H1 (cell line): ENCODE results near the gene MORC1. TPM values are rescaled to one million over a fixed set of nuclear protein-coding genes. Genes with fewer than 3 reads are reported as not detected.

ENCODE experiments used
- CTCF ChIA-PET: fragments of 300-600 bp; sonication (Branson Sonifier 250); formaldehyde crosslinking; loops from one replicate; lab custom pipeline; 2021; ENCODE audit not compliant: partially characterized antibody; lab: Charles Lee
- POLR2A ChIA-PET: fragments of 300-600 bp; sonication (Branson Sonifier 250); formaldehyde crosslinking; loops from one replicate; lab custom pipeline; 2021; ENCODE audit warnings: inconsistent platforms; ENCODE audit not compliant: partially characterized antibody; lab: Charles Lee
- DNase-seq, 2 experiments: peaks; one replicate each; pipeline versions ENCODE4 v3.0.0 to v3.0.0-alpha.2; 2010 to 2022; ENCODE audit warnings: low spot score in 2 of 2, low read depth in 1 of 2, mixed read lengths in 1 of 2
- FAIRE-seq: peaks from 2 replicates; lab custom pipeline; 2011; peaks lifted over from hg19 to GRCh38; lab: Jason Lieb, UNC
- H2AFZ ChIP-seq: 2 replicates; pipeline ENCODE4 v1.8.1; 2012; ENCODE audit warnings: low read length, inconsistent platforms
- H2AK5ac ChIP-seq: 2 replicates; pipeline ENCODE4 v1.6.1; 2013; ENCODE audit warnings: low read depth, low read length
- H2BK120ac ChIP-seq: replicated peaks from 2 replicates; pipeline ENCODE3; 2013; ENCODE audit warnings: low read depth, low read length, inconsistent platforms
- H2BK12ac ChIP-seq: 2 replicates; pipeline ENCODE4 v1.6.1; 2013; ENCODE audit warnings: low read depth, low read length
- H2BK15ac ChIP-seq: 2 replicates; pipeline ENCODE4 v1.6.1; 2013; ENCODE audit warnings: low read length
- H2BK20ac ChIP-seq: 2 replicates; pipeline ENCODE4 v1.6.1; 2013; ENCODE audit warnings: low read length
- H2BK5ac ChIP-seq: 2 replicates; pipeline ENCODE4 v1.6.1; 2013; ENCODE audit warnings: low read depth, low read length
- H3K14ac ChIP-seq: 2 replicates; pipeline ENCODE4 v1.6.1; 2013; ENCODE audit warnings: inconsistent platforms; ENCODE audit not compliant: insufficient read length
- H3K18ac ChIP-seq: 2 replicates; pipeline ENCODE4 v1.6.1; 2013; ENCODE audit warnings: low read length; ENCODE audit errors: extremely low read depth
- H3K23ac ChIP-seq: 2 replicates; pipeline ENCODE4 v1.6.1; 2013; ENCODE audit warnings: inconsistent platforms; ENCODE audit not compliant: insufficient read length
- H3K23me2 ChIP-seq: 2 replicates; pipeline ENCODE4 v1.6.1; 2013; ENCODE audit warnings: low read depth, low read length
- H3K27ac ChIP-seq: 2 replicates; pipeline ENCODE4 v1.6.1; 2011; ENCODE audit warnings: low read depth, low read length, inconsistent platforms
- H3K27me3 ChIP-seq, 4 experiments: replicated peaks in 1 of 4; 1 replicate in 1 of 4; 2 replicates in 3 of 4; pipeline versions ENCODE4 v1.6.1 to v1.8.1; 2011 to 2013; ENCODE audit warnings: low read length in 3 of 4, mild to moderate bottlenecking in 3 of 4, inconsistent platforms in 2 of 4, mixed read lengths in 2 of 4, moderate library complexity in 1 of 4; ENCODE audit not compliant: control insufficient read depth in 3 of 4, insufficient read depth in 3 of 4; ENCODE audit errors: extremely low read depth in 1 of 4
- H3K36me3 ChIP-seq, 4 experiments: 2 replicates each; pipeline versions ENCODE4 v1.6.1 to v1.8.1; 2011 to 2013; ENCODE audit warnings: mild to moderate bottlenecking in 4 of 4, low read length in 3 of 4, moderate library complexity in 2 of 4, control low read depth in 1 of 4, inconsistent platforms in 1 of 4; ENCODE audit not compliant: insufficient read depth in 4 of 4, control insufficient read depth in 2 of 4
- H3K4ac ChIP-seq: replicated peaks from 2 replicates; pipeline ENCODE3; 2013; ENCODE audit warnings: low read length, low read depth, mixed read lengths, inconsistent platforms; ENCODE audit not compliant: insufficient read length
- H3K4me1 ChIP-seq, 4 experiments: replicated peaks in 1 of 4; 1 replicate in 1 of 4; 2 replicates in 3 of 4; pipeline versions ENCODE4 v1.6.1 to v1.8.1; 2011 to 2013; ENCODE audit warnings: low read length in 3 of 4, inconsistent platforms in 2 of 4, mixed read lengths in 1 of 4; ENCODE audit not compliant: insufficient read depth in 4 of 4, control insufficient read depth in 3 of 4
- H3K4me2 ChIP-seq, 2 experiments: 2 replicates each; pipeline versions ENCODE4 v1.6.1 to v1.8.1; 2011 to 2013; ENCODE audit warnings: low read depth in 2 of 2, low read length in 2 of 2, control low read depth in 1 of 2, inconsistent platforms in 1 of 2, mild to moderate bottlenecking in 1 of 2; ENCODE audit not compliant: insufficient read depth in 1 of 2
- H3K4me3 ChIP-seq, 4 experiments: fragments of 200-600, 300-600 bp in 1 of 4; sonication (generic), shearing (Covaris generic), sonication (Bioruptor Twin) in 1 of 4; 2 replicates each; pipeline versions ENCODE4 v1.5.1 to v1.8.1; 2011 to 2016; ENCODE audit warnings: low read length in 4 of 4, low read depth in 3 of 4, control low read depth in 2 of 4, inconsistent platforms in 2 of 4, mild to moderate bottlenecking in 2 of 4, mixed read lengths in 1 of 4, moderate library complexity in 1 of 4; ENCODE audit not compliant: insufficient read depth in 2 of 4; ENCODE audit errors: extremely low read depth in 1 of 4
- H3K56ac ChIP-seq: replicated peaks from 2 replicates; pipeline ENCODE3; 2013; ENCODE audit warnings: low read depth, mild to moderate bottlenecking, mixed read lengths, low read length, inconsistent platforms; ENCODE audit not compliant: insufficient read length
- H3K79me1 ChIP-seq: 2 replicates; pipeline ENCODE4 v1.6.1; 2013; ENCODE audit warnings: low read depth, low read length, control low read depth
- H3K79me2 ChIP-seq, 2 experiments: 2 replicates each; pipeline versions ENCODE4 v1.6.1 to v1.8.1; 2012 to 2013; ENCODE audit warnings: low read length in 2 of 2, mild to moderate bottlenecking in 2 of 2, inconsistent platforms in 1 of 2; ENCODE audit not compliant: insufficient read depth in 2 of 2, control insufficient read depth in 1 of 2
- H3K9ac ChIP-seq, 4 experiments: replicated peaks in 1 of 4; 1 replicate in 1 of 4; 2 replicates in 3 of 4; pipeline versions ENCODE4 v1.6.1 to v1.8.1; 2011 to 2013; ENCODE audit warnings: low read depth in 3 of 4, low read length in 3 of 4, control low read depth in 2 of 4, mild to moderate bottlenecking in 2 of 4, moderate library complexity in 2 of 4, inconsistent platforms in 1 of 4; ENCODE audit errors: extremely low read depth in 1 of 4
- H3K9me3 ChIP-seq, 2 experiments: 2 replicates each; pipeline versions ENCODE4 v1.6.1 to v1.8.1; 2012 to 2013; ENCODE audit warnings: mild to moderate bottlenecking in 2 of 2, moderate library complexity in 2 of 2, control low read depth in 1 of 2, inconsistent platforms in 1 of 2, low read depth in 1 of 2, low read length in 1 of 2, mixed read lengths in 1 of 2; ENCODE audit not compliant: insufficient read depth in 2 of 2
- H4K20me1 ChIP-seq, 2 experiments: replicated peaks in 1 of 2; 2 replicates each; pipeline versions ENCODE3 to v1.8.1; 2011 to 2013; ENCODE audit warnings: inconsistent platforms in 2 of 2, low read length in 2 of 2, mild to moderate bottlenecking in 1 of 2; ENCODE audit not compliant: insufficient read depth in 2 of 2, control insufficient read depth in 1 of 2
- H4K5ac ChIP-seq: 2 replicates; pipeline ENCODE4 v1.6.1; 2013; ENCODE audit warnings: low read length, low read depth, mixed read lengths, inconsistent platforms; ENCODE audit not compliant: insufficient read length
- H4K8ac ChIP-seq: 2 replicates; pipeline ENCODE4 v1.8.0; 2013; ENCODE audit warnings: mild to moderate bottlenecking, moderate library complexity, low read length, inconsistent platforms; ENCODE audit not compliant: insufficient read depth; ENCODE audit errors: extremely low read depth
- H4K91ac ChIP-seq: replicated peaks from 2 replicates; pipeline ENCODE3; 2013; ENCODE audit warnings: low read length, mixed read lengths, inconsistent platforms; ENCODE audit not compliant: insufficient read length
- ASH2L ChIP-seq: fragments of 200-600, 300-600 bp; sonication (generic); IDR thresholded peaks from one replicate; pipeline ENCODE4 v1.7.1; 2017; ENCODE audit warnings: low read length
- CBX5 ChIP-seq: fragments of 300-800, 300-1000 bp; sonication (generic); IDR thresholded peaks from 2 replicates; pipeline ENCODE4 v1.7.1; 2016; ENCODE audit warnings: antibody characterized with exemption, low read length, low read depth
- CHD1 ChIP-seq: IDR thresholded peaks from 2 replicates; pipeline ENCODE4 v1.6.1; 2012; ENCODE audit warnings: low read depth, low read length, improper control_type of control experiment
- EGR1 ChIP-seq: IDR thresholded peaks from 2 replicates; pipeline ENCODE4 v1.6.1; 2011; ENCODE audit warnings: low read depth, low read length, borderline replicate concordance
- EZH2 ChIP-seq: fragments of 200-600 bp; sonication (generic); IDR thresholded peaks from 2 replicates; pipeline ENCODE4 v1.7.1; 2012; ENCODE audit warnings: low read depth, mild to moderate bottlenecking, moderate library complexity, low read length, inconsistent platforms; ENCODE audit not compliant: severe bottlenecking
- SAP30 ChIP-seq: fragments of 300-600 bp; sonication (generic); IDR thresholded peaks from 2 replicates; pipeline ENCODE4 v1.7.1; 2012; ENCODE audit warnings: low read length, moderate library complexity, mild to moderate bottlenecking, inconsistent platforms; ENCODE audit not compliant: insufficient read depth, insufficient replicate concordance
- SIN3A ChIP-seq, 2 experiments: IDR thresholded peaks in 1 of 2; conservative IDR thresholded peaks in 1 of 2; 2 replicates each; pipeline ENCODE4 v1.6.1; 2011 to 2012; ENCODE audit warnings: low read length in 2 of 2, improper control_type of control experiment in 1 of 2, low read depth in 1 of 2, mild to moderate bottlenecking in 1 of 2
- polyA plus RNA-seq, 7 experiments: library from polyadenylated mRNA; depleted of rRNA in 3 of 7; stranded (reverse) in 5 of 7; unstranded in 2 of 7; fragments of >200 nt in 5 of 7; fragments of 200-250 nt in 2 of 7; gene quantifications; 1 replicate in 5 of 7; 2 replicates in 1 of 7; 4 replicates in 1 of 7; pipeline versions ENCODE4 v1.2.1 to v1.2.3, GENCODE V29; 2011 to 2013; ENCODE audit warnings: missing spikeins in 2 of 7, mixed read lengths in 2 of 7
- total RNA-seq: library from RNA; stranded (reverse); fragmentation: NEBNext Ultra II Directional; extraction: Animal tissue kit (Norgen Biotek cat#: 25700); gene quantifications from 2 replicates; pipeline ENCODE4 v1.2.1, GENCODE V29; 2021

Gene MORC1
- total and polyA plus RNA-seq, 2 of the 8 experiments (the other 6 are each of a cell fraction or from before 2014, with no cell fraction given) = not detected

DNA sequence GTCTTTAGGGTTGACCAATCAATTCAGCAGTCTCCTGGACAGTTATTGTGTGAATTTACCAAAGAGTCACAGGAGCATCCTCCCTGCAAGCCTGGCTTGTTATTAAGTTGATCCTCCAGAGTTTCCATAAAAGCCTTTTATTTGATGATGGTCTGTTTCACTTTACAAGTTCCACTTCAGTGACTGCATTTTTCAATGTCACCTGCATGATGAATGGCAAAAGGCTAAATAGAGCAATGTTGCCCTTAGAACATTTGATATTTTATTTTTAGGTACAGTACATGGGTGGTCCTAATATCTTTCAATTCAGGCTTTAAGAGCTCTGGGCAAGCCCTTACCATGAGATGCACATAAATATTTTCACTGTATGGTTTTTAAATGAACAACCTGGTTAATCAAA lies 186.9 kb downstream of the MORC1 start:
- H2AK5ac ChIP-seq = no peak overlapping the region
- H3K4me3 ChIP-seq = no peak overlapping the region
- no peak overlapping the region for H4K91ac ChIP-seq
- H3K18ac ChIP-seq = no peak overlapping the region
- no peak overlapping the region for H3K4me2 ChIP-seq
- no peak for DNase-seq
- H3K9ac ChIP-seq = no peak overlapping the region
- FAIRE-seq = no peak
- H2AFZ ChIP-seq = no peak overlapping the region
- no peaks in the 10 kb centered on the region for H3K23me2 ChIP-seq
- no peaks in the 10 kb centered on the region for H3K36me3 ChIP-seq
- no peaks in the 10 kb centered on the region for H4K20me1 ChIP-seq
- TF ChIP-seq CHD1 (no peak), SIN3A (conservative IDR thresholded peaks at IDR 0.05 in 1 of 2, IDR thresholded peaks at IDR 0.05 in 1 of 2; ENCODE audit: low read depth in 1 of 2, low read length in 2 of 2) (no peak), ASH2L (no peak), EGR1 (no peak), CBX5 (no peak), EZH2 (no peak), SAP30 (no peak)
- no peaks in the 10 kb centered on the region for H3K79me2 ChIP-seq
- H4K5ac ChIP-seq = no peak overlapping the region
- no peak overlapping the region for H2BK15ac ChIP-seq
- H3K9me3 ChIP-seq = no peaks in the 10 kb centered on the region
- no peak overlapping the region for H3K4ac ChIP-seq
- H2BK120ac ChIP-seq = no peak overlapping the region
- H2BK5ac ChIP-seq = no peak overlapping the region
- H3K56ac ChIP-seq = no peak overlapping the region
- H2BK12ac ChIP-seq = no peak overlapping the region
- no peak overlapping the region for H4K8ac ChIP-seq
- no peak overlapping the region for H3K27ac ChIP-seq
- H3K4me1 ChIP-seq = no peaks in the 10 kb centered on the region
- no peak overlapping the region for H3K23ac ChIP-seq
- H3K14ac ChIP-seq = no peak overlapping the region
- H2BK20ac ChIP-seq = no peak overlapping the region
- CTCF ChIA-PET = interaction anchor here (2.0 kb wide), 1 partner anchor 93 kb away, joined by 6 read pairs; no protein-coding TSS in a partner anchor
- H3K79me1 ChIP-seq = no peaks in the 10 kb centered on the region
- POLR2A ChIA-PET = no interaction called here
- H3K27me3 ChIP-seq = no peaks in the 10 kb centered on the region
